ENCODE results near the gene RPS2. TPM values are rescaled to one million over a fixed set of nuclear protein-coding genes. Genes with fewer than 3 reads are reported as not detected.
"Not testable (repeated sequence)": the region's sequence is repeated elsewhere in the genome, so short reads cannot be mapped to it uniquely, and the experiment has no call there.

The RPS2 gene
- total RNA-seq, 6 experiments from 2014 or later, result 2,281 to 2,831 (median 2,477) TPM

GRCh38 chr16:1959269-1960039 lies 5.2 kb downstream of the RPS2 start, which contains the start of gene NDUFB10:
TSS of gene NDUFB10 (plus strand) at chr16:1959538. CDS start at chr16:1959625, 87 bp downstream.
- DNase-seq, result peak; percentile 87
- Mint-ChIP-seq H3K4me1 (ENCODE audit: low read depth) (peaks cover 33% of the 10 kb centered on the region), H3K9me3 (peaks cover 28% of the 10 kb centered on the region), H3K4me3 (peak within 1 kb of the TSS; percentile 94), H3K27ac (peak within 1 kb of the TSS; percentile 90), H3K36me3 (ENCODE audit: low read depth) (peaks cover 42% of the 10 kb centered on the region), H3K27me3 (ENCODE audit: insufficient read depth) (peaks cover 47% of the 10 kb centered on the region)
- TF ChIP-seq CTCF (IDR thresholded peaks at IDR 0.05), result peak; percentile 84

GRCh38 chr16:1958715-1959268 lies 5.8 kb downstream of the RPS2 start:
- Mint-ChIP-seq H3K4me3 (peak overlapping the region; percentile 94), H3K9me3 (peaks cover 23% of the 10 kb centered on the region), H3K27me3 (ENCODE audit: insufficient read depth) (peaks cover 42% of the 10 kb centered on the region), H3K4me1 (ENCODE audit: low read depth) (peaks cover 30% of the 10 kb centered on the region), H3K27ac (peak overlapping the region; percentile 90), H3K36me3 (ENCODE audit: low read depth) (peaks cover 38% of the 10 kb centered on the region)
- TF ChIP-seq CTCF (IDR thresholded peaks at IDR 0.05), result no peak
- DNase-seq, result no peak

- not testable (repeated sequence) for DNase-seq, H3K4me3 Mint-ChIP-seq, H3K27ac Mint-ChIP-seq
- peaks cover 16% of the 10 kb centered on the region for H3K9me3 Mint-ChIP-seq
- H3K36me3 Mint-ChIP-seq (ENCODE audit: low read depth), result peaks cover 31% of the 10 kb centered on the region
- H3K27me3 Mint-ChIP-seq (ENCODE audit: insufficient read depth), result peaks cover 37% of the 10 kb centered on the region
- peaks cover 24% of the 10 kb centered on the region for H3K4me1 Mint-ChIP-seq (ENCODE audit: low read depth)
Observed at GRCh38 chr16:1958143-1958491, 6.5 kb downstream of the RPS2 start.

DNA sequence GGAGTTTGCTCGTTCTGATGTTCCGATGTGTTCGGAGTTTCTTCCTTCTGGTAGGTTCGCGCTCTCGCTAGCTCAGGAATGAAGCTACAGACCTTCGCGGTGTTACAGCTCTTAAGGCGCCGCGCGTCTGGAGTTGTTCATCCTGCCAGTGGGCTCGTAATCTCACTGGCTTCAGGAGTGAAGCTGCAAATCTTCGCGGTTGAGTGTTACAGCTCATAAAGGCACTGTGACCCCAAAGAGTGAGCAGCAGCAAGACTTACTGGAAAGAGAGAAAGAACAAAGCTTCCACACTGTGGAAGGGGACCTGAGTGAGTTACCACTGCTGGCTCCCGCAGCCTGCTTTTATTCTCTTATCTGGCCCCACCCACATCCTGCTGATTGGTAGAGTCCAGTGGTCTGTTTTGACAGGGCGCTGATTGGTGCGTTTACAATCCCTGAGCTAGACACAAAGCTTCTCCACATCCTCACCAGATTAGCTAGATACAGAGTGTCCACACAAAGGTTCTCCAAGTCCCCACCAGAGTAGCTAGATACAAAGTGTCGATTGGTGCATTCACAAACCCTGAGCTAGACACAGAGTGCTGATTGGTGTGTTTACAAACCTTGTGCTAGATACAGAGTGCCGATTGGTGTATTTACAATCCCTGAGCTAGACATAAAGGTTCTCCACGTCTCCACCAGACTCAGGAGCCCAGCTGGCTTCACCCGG lies 7.0 kb downstream of the RPS2 start:
- Mint-ChIP-seq H3K9me3 (peaks cover 13% of the 10 kb centered on the region), H3K36me3 (ENCODE audit: low read depth) (peaks cover 26% of the 10 kb centered on the region), H3K4me1 (ENCODE audit: low read depth) (peaks cover 20% of the 10 kb centered on the region), H3K27me3 (ENCODE audit: insufficient read depth) (peaks cover 37% of the 10 kb centered on the region)
- not testable (repeated sequence) for H3K27ac Mint-ChIP-seq, H3K4me3 Mint-ChIP-seq, DNase-seq

- no peak for TF ChIP-seq CTCF (IDR thresholded peaks at IDR 0.05)
- Mint-ChIP-seq H3K4me3 (no peak overlapping the region), H3K27ac (no peak overlapping the region), H3K36me3 (ENCODE audit: low read depth) (no peaks in the 10 kb centered on the region), H3K4me1 (ENCODE audit: low read depth) (no peaks in the 10 kb centered on the region), H3K9me3 (no peaks in the 10 kb centered on the region), H3K27me3 (ENCODE audit: insufficient read depth) (peaks cover 21% of the 10 kb centered on the region)
- DNase-seq, result no peak
Observed at GRCh38 chr16:1953734-1954133, 10.9 kb downstream of the RPS2 start.

DNA sequence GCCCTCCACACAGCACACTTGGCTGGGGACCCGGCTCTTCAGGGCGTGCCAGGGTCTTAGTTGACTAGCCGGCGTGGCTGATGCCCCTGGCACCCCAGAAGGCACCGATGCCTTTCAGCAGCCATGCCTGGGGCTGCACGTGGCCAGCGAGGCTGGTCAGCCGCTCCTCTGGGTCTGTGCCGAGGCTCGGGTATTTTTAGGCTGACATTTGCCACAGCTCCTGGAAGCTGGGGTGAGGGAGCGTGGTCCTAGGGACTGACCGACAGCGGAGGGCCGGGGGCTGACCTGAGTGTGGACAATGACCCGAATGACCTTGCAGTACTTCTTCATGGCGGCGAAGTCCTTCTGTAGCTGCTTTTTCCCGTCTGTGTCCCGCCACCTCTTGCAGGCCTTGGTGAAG lies 14.1 kb downstream of the RPS2 start:
- TF ChIP-seq CTCF (IDR thresholded peaks at IDR 0.05), result no peak
- Mint-ChIP-seq H3K27ac (no peak overlapping the region), H3K4me1 (ENCODE audit: low read depth) (no peaks in the 10 kb centered on the region), H3K4me3 (no peak overlapping the region), H3K36me3 (ENCODE audit: low read depth) (no peaks in the 10 kb centered on the region), H3K27me3 (ENCODE audit: insufficient read depth) (peaks cover 10% of the 10 kb centered on the region), H3K9me3 (no peaks in the 10 kb centered on the region)
- DNase-seq, result no peak
